C4-2B (cell line): ENCODE data around the gene KIAA0232.

Source experiments
- CTCF ChIP-seq: fragments of 450-650 bp; conservative IDR thresholded peaks from 2 replicates; pipeline ENCODE4 v1.5.1; 2017; ENCODE audit warnings: mild to moderate bottlenecking
- ZFX ChIP-seq: fragments of 450-650 bp; IDR thresholded peaks from 2 replicates; pipeline ENCODE4 v1.6.1; 2017

DNA sequence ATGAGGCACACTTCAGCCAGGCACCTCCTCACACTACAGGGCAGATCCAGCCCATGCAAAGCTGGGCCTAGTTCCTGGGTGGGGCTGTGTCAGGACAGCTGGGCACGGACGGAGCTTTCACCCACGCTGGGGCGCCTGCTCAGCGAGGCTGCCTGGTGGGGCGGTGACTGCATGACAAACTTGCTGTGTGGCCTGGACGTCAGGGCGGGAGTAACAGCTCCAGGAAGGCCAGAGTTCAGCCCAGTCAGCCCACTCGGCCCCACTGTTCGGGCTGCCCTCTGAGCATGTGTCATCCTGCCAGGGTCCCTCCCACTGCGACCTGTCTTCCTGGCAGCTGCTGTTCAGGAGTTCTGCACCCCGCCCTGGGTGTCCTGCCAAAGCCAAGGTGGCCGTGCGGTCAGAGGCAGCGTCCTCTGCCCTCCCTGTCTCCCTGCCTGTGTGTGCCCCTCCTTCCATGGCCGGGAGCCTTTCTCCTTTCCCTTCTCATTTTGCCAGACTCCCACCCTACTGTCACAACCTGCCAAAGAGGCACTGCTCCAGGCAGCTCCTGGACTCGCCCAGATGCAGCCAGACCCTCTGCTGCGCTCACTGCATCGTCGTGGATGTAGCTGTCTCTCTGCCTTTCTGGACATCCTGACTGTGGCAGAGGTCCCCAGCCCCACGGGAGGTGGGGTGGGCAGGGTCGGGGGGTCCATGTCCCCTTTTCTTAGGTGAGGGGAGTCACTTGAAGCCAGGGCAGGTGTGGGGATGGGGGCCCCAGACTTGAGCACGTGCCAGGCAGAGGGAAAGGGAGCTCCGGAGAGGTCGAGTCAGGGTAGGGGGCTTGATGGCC lies 33.0 kb upstream of the KIAA0232 start:
- TF ChIP-seq CTCF (no peak), ZFX (no peak; the same call in 1 of the 2 replicates)
